Retinal pigment epithelial cell (primary cell): ENCODE measurements around the gene UNCX.

ENCODE experiments used
- DNase-seq: peaks from one replicate; pipeline ENCODE4 v3.0.0-alpha.2; 2010; ENCODE audit warnings: low read depth
- H3K4me3 ChIP-seq: 2 replicates; pipeline ENCODE4 v1.5.1; 2011; ENCODE audit warnings: mild to moderate bottlenecking, low read length, control low read depth, moderate library complexity
- TF ChIP-seq, protein P1 (sequence below): conservative IDR thresholded peaks from 2 replicates; pipeline ENCODE4 v1.5.1; 2011; ENCODE audit warnings: low read depth, low read length, control low read depth, inconsistent platforms

The UNCX gene

GRCh38 chr7:1220000-1220726, 12.5 kb upstream of the UNCX start:
- H3K4me3 ChIP-seq, result no peak overlapping the region
- DNase-seq, result no peak
- TF ChIP-seq, protein P1, sequence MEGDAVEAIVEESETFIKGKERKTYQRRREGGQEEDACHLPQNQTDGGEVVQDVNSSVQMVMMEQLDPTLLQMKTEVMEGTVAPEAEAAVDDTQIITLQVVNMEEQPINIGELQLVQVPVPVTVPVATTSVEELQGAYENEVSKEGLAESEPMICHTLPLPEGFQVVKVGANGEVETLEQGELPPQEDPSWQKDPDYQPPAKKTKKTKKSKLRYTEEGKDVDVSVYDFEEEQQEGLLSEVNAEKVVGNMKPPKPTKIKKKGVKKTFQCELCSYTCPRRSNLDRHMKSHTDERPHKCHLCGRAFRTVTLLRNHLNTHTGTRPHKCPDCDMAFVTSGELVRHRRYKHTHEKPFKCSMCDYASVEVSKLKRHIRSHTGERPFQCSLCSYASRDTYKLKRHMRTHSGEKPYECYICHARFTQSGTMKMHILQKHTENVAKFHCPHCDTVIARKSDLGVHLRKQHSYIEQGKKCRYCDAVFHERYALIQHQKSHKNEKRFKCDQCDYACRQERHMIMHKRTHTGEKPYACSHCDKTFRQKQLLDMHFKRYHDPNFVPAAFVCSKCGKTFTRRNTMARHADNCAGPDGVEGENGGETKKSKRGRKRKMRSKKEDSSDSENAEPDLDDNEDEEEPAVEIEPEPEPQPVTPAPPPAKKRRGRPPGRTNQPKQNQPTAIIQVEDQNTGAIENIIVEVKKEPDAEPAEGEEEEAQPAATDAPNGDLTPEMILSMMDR, result no peak

DNA sequence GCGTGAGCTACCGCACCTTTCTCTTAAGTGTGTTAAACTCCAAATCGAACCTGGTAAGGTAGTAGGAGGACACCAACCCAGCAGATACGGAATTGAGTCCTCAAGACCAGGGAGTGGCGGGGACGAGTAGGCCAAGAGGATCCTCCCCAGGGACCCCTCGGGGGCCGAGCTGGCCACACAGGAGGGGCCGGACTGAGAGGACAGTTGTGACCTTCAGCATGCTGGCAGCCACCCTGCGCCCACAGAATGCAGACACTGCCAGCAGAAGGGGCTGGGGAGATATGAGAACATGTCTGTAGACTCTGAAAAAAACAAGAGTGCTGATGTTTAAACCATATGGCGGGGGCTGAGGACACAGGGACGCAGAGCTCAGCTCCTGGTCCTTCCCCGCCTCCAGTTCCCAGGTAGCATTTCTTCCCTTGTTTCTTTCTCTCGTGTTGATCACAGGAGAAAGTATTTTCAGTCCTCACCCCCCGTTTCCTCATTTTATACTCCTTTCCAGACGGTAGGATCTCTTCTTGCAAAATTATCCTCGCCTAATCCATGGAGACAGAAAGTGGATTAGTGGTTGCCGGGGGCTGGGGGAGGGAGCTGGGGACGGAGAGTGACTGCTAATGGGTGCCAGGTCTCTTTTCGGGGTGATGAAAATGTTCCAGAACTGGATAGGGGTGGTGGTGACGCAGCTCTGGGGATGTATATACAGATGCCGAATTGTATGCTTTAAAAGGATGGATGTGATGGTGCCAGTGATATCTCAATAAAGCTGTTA, 11.5 kb upstream of the UNCX start:
- DNase-seq, result no peak
- TF ChIP-seq, protein P1, result no peak
- no peak overlapping the region for H3K4me3 ChIP-seq

DNA sequence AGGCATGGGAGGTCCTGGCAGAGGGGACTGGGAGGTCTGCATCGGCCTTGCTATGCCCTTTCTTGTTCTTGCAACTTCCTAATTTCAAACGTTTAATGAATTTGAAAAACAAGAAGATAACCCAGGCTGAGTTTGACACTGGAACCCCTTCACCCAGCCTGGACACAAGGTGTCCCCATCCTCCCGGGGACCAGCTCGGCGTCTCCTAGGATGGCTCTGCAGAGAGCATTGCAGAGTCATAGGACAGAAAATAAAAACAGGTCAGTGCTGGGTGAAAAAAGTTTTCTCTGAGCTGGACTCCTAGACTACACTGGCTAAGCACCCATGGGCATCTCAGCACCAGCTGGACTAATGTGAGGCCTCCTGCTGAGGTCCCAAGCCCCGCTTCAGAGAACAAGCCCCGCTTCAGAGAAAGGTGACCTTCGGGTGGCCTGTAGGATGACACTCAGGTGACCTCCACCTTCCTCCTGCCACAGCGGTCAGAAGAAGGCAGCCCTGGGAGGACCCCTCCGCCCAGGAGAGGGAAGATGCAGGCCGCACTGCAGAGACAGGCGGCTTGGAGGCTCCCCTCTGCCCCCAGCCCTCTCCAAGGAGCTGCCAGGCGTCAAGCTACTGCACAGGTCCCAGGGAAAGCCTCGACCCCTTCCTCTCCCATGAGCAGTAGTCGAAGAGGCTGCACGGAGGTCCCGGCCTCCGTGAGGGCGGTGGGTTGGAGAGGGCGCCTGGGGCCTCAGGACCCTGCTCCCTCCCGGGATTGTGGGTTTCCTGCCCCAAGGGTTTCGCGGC, 9.3 kb upstream of the UNCX start:
- no peak overlapping the region for H3K4me3 ChIP-seq
- TF ChIP-seq, protein P1, result no peak
- no peak for DNase-seq

DNA sequence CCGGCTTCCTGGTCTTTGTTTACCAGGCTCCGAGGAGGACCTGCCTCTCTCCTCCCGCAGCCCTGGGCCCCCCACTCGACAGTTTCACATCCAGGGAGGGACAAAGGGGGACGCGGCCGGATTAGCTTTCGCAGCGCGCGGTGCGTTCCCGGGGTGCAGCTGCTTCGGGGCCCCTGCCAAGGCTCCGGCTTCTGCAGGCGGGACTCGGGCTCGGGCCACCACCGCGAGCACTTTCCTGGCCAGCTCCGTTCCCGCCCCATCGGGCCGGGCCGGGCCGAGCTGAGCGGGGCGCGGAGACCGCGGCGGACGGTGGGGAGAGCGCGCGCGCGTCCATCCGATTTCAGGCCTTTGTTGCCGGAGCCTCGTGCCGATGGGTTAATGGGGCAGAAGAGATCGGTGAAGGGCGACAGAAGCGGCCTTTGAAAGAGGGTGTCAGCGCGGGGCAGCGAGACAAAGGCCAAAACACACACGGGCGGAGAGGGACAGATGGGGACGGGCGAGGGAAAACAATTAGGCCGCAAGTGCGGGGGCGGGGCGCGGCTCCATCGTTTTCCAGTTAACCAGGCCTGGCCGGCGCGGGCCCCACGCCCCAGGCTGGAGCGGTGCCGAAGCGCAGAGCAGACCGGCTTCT, 8.5 kb upstream of the UNCX start:
- no peak overlapping the region for H3K4me3 ChIP-seq
- no peak for DNase-seq
- TF ChIP-seq, protein P1, result no peak

GRCh38 chr7:1225030-1225429, 7.6 kb upstream of the UNCX start:
- DNase-seq, result no peak
- TF ChIP-seq, protein P1, result no peak
- H3K4me3 ChIP-seq, result no peak overlapping the region

GRCh38 chr7:1225441-1226185, 7.1 kb upstream of the UNCX start:
- DNase-seq, result no peak
- no peak overlapping the region for H3K4me3 ChIP-seq
- TF ChIP-seq, protein P1, result peak; percentile 70
